ENCODE data around the gene STEAP1B.

Gene STEAP1B

GRCh38 chr7:22394739-22395138 lies 105.2 kb downstream of the STEAP1B start:
- Histone ChIP-seq H3K36me3 (ENCODE audit: control insufficient read depth in 4 of 4, insufficient read depth in 4 of 4, low read length in 3 of 4) (no peaks in the 10 kb centered on the region), H3K9me3 (ENCODE audit: control extremely low read depth in 1 of 5, control insufficient read depth in 4 of 5, insufficient read depth in 2 of 5, low read depth in 1 of 5, low read length in 4 of 5) (no peaks in the 10 kb centered on the region), H3K4me1 (ENCODE audit: control extremely low read depth in 1 of 4, control insufficient read depth in 4 of 4, insufficient read depth in 4 of 4, low read length in 3 of 4) (no peaks in the 10 kb centered on the region), H3K27ac (ENCODE audit: insufficient read depth in 1 of 2, low read depth in 1 of 2, low read length in 2 of 2, poor library complexity in 1 of 2, severe bottlenecking in 2 of 2) (no peak overlapping the region), H3K4me3 (ENCODE audit: control insufficient read depth in 1 of 7, extremely low read depth in 1 of 7, insufficient read depth in 4 of 7, low read depth in 2 of 7, low read length in 6 of 7) (no peak overlapping the region), H3K27me3 (replicated peaks in 2 of 5; ENCODE audit: control insufficient read depth in 4 of 5, insufficient read depth in 5 of 5, low read length in 4 of 5) (peaks cover 0 to 3% (median 0%) of the 10 kb centered on the region in 5 experiments)
- WGBS (ENCODE audit: insufficient coverage): 68% methylated on average over 3 of the region's 3 CpGs
- POLR2A ChIA-PET: no interaction called here
- CTCF ChIA-PET: no interaction called here
- DNase-seq: no peak

- no peaks in the 10 kb centered on the region for H3K9me3 ChIP-seq (ENCODE audit: control extremely low read depth in 1 of 5, control insufficient read depth in 4 of 5, insufficient read depth in 2 of 5, low read depth in 1 of 5, low read length in 4 of 5)
- ChIA-PET POLR2A (no interaction called here), CTCF (interaction anchor here (0.6 kb wide), 1 partner anchor 137 kb away, joined by 3 read pairs; no protein-coding TSS in a partner anchor)
- no peak overlapping the region for H3K27ac ChIP-seq (ENCODE audit: insufficient read depth in 1 of 2, low read depth in 1 of 2, low read length in 2 of 2, poor library complexity in 1 of 2, severe bottlenecking in 2 of 2)
- no peak overlapping the region for H3K4me3 ChIP-seq (ENCODE audit: control insufficient read depth in 1 of 7, extremely low read depth in 1 of 7, insufficient read depth in 4 of 7, low read depth in 2 of 7, low read length in 6 of 7)
- H3K36me3 ChIP-seq (ENCODE audit: control insufficient read depth in 4 of 4, insufficient read depth in 4 of 4, low read length in 3 of 4): no peaks in the 10 kb centered on the region
- H3K27me3 ChIP-seq (replicated peaks in 2 of 5; ENCODE audit: control insufficient read depth in 4 of 5, insufficient read depth in 5 of 5, low read length in 4 of 5): peaks cover 0 to 3% (median 0%) of the 10 kb centered on the region in 5 experiments
- no peaks in the 10 kb centered on the region for H3K4me1 ChIP-seq (ENCODE audit: control extremely low read depth in 1 of 4, control insufficient read depth in 4 of 4, insufficient read depth in 4 of 4, low read length in 3 of 4)
- WGBS (ENCODE audit: insufficient coverage): 98% methylated on average over 6 of the region's 13 CpGs
- DNase-seq: no peak
Observed at GRCh38 chr7:22393913-22394729, 105.9 kb downstream of the STEAP1B start.

GRCh38 chr7:22390516-22390915 lies 109.5 kb downstream of the STEAP1B start:
- Histone ChIP-seq H3K4me3 (ENCODE audit: control insufficient read depth in 1 of 7, extremely low read depth in 1 of 7, insufficient read depth in 4 of 7, low read depth in 2 of 7, low read length in 6 of 7) (no peak overlapping the region), H3K4me1 (ENCODE audit: control extremely low read depth in 1 of 4, control insufficient read depth in 4 of 4, insufficient read depth in 4 of 4, low read length in 3 of 4) (no peaks in the 10 kb centered on the region), H3K36me3 (ENCODE audit: control insufficient read depth in 4 of 4, insufficient read depth in 4 of 4, low read length in 3 of 4) (no peaks in the 10 kb centered on the region), H3K27me3 (replicated peaks in 2 of 5; ENCODE audit: control insufficient read depth in 4 of 5, insufficient read depth in 5 of 5, low read length in 4 of 5) (no peaks in the 10 kb centered on the region), H3K27ac (ENCODE audit: insufficient read depth in 1 of 2, low read depth in 1 of 2, low read length in 2 of 2, poor library complexity in 1 of 2, severe bottlenecking in 2 of 2) (no peak overlapping the region), H3K9me3 (ENCODE audit: control extremely low read depth in 1 of 5, control insufficient read depth in 4 of 5, insufficient read depth in 2 of 5, low read depth in 1 of 5, low read length in 4 of 5) (peaks cover 0 to 3% (median 0%) of the 10 kb centered on the region in 5 experiments)
- POLR2A ChIA-PET: no interaction called here
- peak in 1 of 3 donors; percentile 5 for DNase-seq
- CTCF ChIA-PET: interaction anchor here (0.8 to 1.1 kb wide), 2 partner anchors 11 to 17 kb away, joined by 3 read pairs; no protein-coding TSS in a partner anchor
- 33% methylated on average over 1 of the region's 1 CpG for WGBS (ENCODE audit: insufficient coverage)

- Histone ChIP-seq H3K4me3 (ENCODE audit: control insufficient read depth in 1 of 7, extremely low read depth in 1 of 7, insufficient read depth in 4 of 7, low read depth in 2 of 7, low read length in 6 of 7) (no peak overlapping the region), H3K36me3 (ENCODE audit: control insufficient read depth in 4 of 4, insufficient read depth in 4 of 4, low read length in 3 of 4) (no peaks in the 10 kb centered on the region), H3K27me3 (replicated peaks in 2 of 5; ENCODE audit: control insufficient read depth in 4 of 5, insufficient read depth in 5 of 5, low read length in 4 of 5) (no peaks in the 10 kb centered on the region), H3K27ac (ENCODE audit: insufficient read depth in 1 of 2, low read depth in 1 of 2, low read length in 2 of 2, poor library complexity in 1 of 2, severe bottlenecking in 2 of 2) (no peak overlapping the region), H3K4me1 (ENCODE audit: control extremely low read depth in 1 of 4, control insufficient read depth in 4 of 4, insufficient read depth in 4 of 4, low read length in 3 of 4) (no peaks in the 10 kb centered on the region), H3K9me3 (ENCODE audit: control extremely low read depth in 1 of 5, control insufficient read depth in 4 of 5, insufficient read depth in 2 of 5, low read depth in 1 of 5, low read length in 4 of 5) (peaks cover 0 to 3% (median 0%) of the 10 kb centered on the region in 5 experiments)
- ChIA-PET POLR2A (no interaction called here), CTCF (interaction anchor here (0.8 to 1.1 kb wide), 2 partner anchors 12 to 17 kb away, joined by 3 read pairs; no protein-coding TSS in a partner anchor)
- WGBS (ENCODE audit: insufficient coverage): 95% methylated on average over 2 of the region's 2 CpGs
- no peak for DNase-seq
Observed at GRCh38 chr7:22389892-22390291, 110.1 kb downstream of the STEAP1B start.

GRCh38 chr7:22387583-22387982 lies 112.4 kb downstream of the STEAP1B start:
- CTCF ChIA-PET: no interaction called here
- Histone ChIP-seq H3K4me1 (ENCODE audit: control extremely low read depth in 1 of 4, control insufficient read depth in 4 of 4, insufficient read depth in 4 of 4, low read length in 3 of 4) (no peaks in the 10 kb centered on the region), H3K9me3 (ENCODE audit: control extremely low read depth in 1 of 5, control insufficient read depth in 4 of 5, insufficient read depth in 2 of 5, low read depth in 1 of 5, low read length in 4 of 5) (peaks cover 0 to 3% (median 0%) of the 10 kb centered on the region in 5 experiments), H3K36me3 (ENCODE audit: control insufficient read depth in 4 of 4, insufficient read depth in 4 of 4, low read length in 3 of 4) (no peaks in the 10 kb centered on the region), H3K4me3 (ENCODE audit: control insufficient read depth in 1 of 7, extremely low read depth in 1 of 7, insufficient read depth in 4 of 7, low read depth in 2 of 7, low read length in 6 of 7) (no peak overlapping the region), H3K27me3 (replicated peaks in 2 of 5; ENCODE audit: control insufficient read depth in 4 of 5, insufficient read depth in 5 of 5, low read length in 4 of 5) (no peaks in the 10 kb centered on the region), H3K27ac (ENCODE audit: insufficient read depth in 1 of 2, low read depth in 1 of 2, low read length in 2 of 2, poor library complexity in 1 of 2, severe bottlenecking in 2 of 2) (no peak overlapping the region)
- 81% methylated on average over 4 of the region's 4 CpGs for WGBS (ENCODE audit: insufficient coverage)
- POLR2A ChIA-PET: no interaction called here
- DNase-seq: no peak

GRCh38 chr7:22386865-22387264 lies 113.1 kb downstream of the STEAP1B start:
- CTCF ChIA-PET: no interaction called here

GRCh38 chr7:22386206-22386858 lies 113.7 kb downstream of the STEAP1B start:
- 100% methylated on average over 1 of the region's 2 CpGs for WGBS (ENCODE audit: insufficient coverage)
- no peak for DNase-seq

More at GRCh38 chr7:22386865-22387264, 113.1 kb downstream of the STEAP1B start:
- peaks cover 0 to 3% (median 0%) of the 10 kb centered on the region in 5 experiments for H3K9me3 ChIP-seq (ENCODE audit: control extremely low read depth in 1 of 5, control insufficient read depth in 4 of 5, insufficient read depth in 2 of 5, low read depth in 1 of 5, low read length in 4 of 5)
- POLR2A ChIA-PET: no interaction called here
- no peaks in the 10 kb centered on the region for H3K4me1 ChIP-seq (ENCODE audit: control extremely low read depth in 1 of 4, control insufficient read depth in 4 of 4, insufficient read depth in 4 of 4, low read length in 3 of 4)
- WGBS (ENCODE audit: insufficient coverage): no CpG with 5 or more reads among the region's 1 CpG
- peak in 1 of 3 donors; percentile 15 for DNase-seq
- H3K4me3 ChIP-seq (ENCODE audit: control insufficient read depth in 1 of 7, extremely low read depth in 1 of 7, insufficient read depth in 4 of 7, low read depth in 2 of 7, low read length in 6 of 7): no peak overlapping the region
- H3K36me3 ChIP-seq (ENCODE audit: control insufficient read depth in 4 of 4, insufficient read depth in 4 of 4, low read length in 3 of 4): no peaks in the 10 kb centered on the region
- no peak overlapping the region for H3K27ac ChIP-seq (ENCODE audit: insufficient read depth in 1 of 2, low read depth in 1 of 2, low read length in 2 of 2, poor library complexity in 1 of 2, severe bottlenecking in 2 of 2)
- no peaks in the 10 kb centered on the region for H3K27me3 ChIP-seq (replicated peaks in 2 of 5; ENCODE audit: control insufficient read depth in 4 of 5, insufficient read depth in 5 of 5, low read length in 4 of 5)

More at GRCh38 chr7:22386206-22386858, 113.7 kb downstream of the STEAP1B start:
- no peak overlapping the region for H3K4me3 ChIP-seq (ENCODE audit: control insufficient read depth in 1 of 7, extremely low read depth in 1 of 7, insufficient read depth in 4 of 7, low read depth in 2 of 7, low read length in 6 of 7)
- H3K36me3 ChIP-seq (ENCODE audit: control insufficient read depth in 4 of 4, insufficient read depth in 4 of 4, low read length in 3 of 4): no peaks in the 10 kb centered on the region
- no peak overlapping the region for H3K27ac ChIP-seq (ENCODE audit: insufficient read depth in 1 of 2, low read depth in 1 of 2, low read length in 2 of 2, poor library complexity in 1 of 2, severe bottlenecking in 2 of 2)
- CTCF ChIA-PET: no interaction called here
- peaks cover 0 to 3% (median 0%) of the 10 kb centered on the region in 5 experiments for H3K9me3 ChIP-seq (ENCODE audit: control extremely low read depth in 1 of 5, control insufficient read depth in 4 of 5, insufficient read depth in 2 of 5, low read depth in 1 of 5, low read length in 4 of 5)
- no peaks in the 10 kb centered on the region for H3K4me1 ChIP-seq (ENCODE audit: control extremely low read depth in 1 of 4, control insufficient read depth in 4 of 4, insufficient read depth in 4 of 4, low read length in 3 of 4)
- POLR2A ChIA-PET: no interaction called here
- no peaks in the 10 kb centered on the region for H3K27me3 ChIP-seq (replicated peaks in 2 of 5; ENCODE audit: control insufficient read depth in 4 of 5, insufficient read depth in 5 of 5, low read length in 4 of 5)
